Measurements from ENCODE around the gene POC5.

DNA sequence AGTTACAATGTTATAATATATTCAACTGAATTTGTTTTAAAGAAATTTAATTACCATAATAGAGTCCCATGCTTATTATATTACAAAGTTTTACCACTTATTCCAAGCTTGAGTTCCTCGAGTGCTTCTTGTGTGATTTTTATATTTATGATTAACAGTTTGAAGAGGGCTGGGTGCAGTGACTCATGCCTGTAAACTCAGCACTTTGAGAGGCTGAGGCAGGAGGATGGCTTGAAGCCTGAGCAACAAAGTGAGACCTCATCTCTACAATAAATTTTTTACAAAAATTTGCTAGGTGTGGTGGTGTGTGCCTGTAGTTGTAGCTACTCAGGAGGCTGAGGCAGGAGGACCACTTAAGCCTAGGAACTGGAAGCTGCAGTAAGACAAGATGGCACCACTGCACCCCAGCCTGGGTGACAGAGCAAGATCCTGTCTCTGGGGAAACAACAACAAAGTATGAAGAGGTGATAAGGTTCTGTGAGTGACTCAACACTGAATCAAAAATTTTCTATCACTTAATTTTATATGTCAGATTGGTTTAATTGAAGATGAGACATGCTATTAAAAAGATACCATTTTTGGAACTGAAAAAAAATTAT lies 9.2 kb downstream of the POC5 start:
- TF ChIP-seq, protein P1, sequence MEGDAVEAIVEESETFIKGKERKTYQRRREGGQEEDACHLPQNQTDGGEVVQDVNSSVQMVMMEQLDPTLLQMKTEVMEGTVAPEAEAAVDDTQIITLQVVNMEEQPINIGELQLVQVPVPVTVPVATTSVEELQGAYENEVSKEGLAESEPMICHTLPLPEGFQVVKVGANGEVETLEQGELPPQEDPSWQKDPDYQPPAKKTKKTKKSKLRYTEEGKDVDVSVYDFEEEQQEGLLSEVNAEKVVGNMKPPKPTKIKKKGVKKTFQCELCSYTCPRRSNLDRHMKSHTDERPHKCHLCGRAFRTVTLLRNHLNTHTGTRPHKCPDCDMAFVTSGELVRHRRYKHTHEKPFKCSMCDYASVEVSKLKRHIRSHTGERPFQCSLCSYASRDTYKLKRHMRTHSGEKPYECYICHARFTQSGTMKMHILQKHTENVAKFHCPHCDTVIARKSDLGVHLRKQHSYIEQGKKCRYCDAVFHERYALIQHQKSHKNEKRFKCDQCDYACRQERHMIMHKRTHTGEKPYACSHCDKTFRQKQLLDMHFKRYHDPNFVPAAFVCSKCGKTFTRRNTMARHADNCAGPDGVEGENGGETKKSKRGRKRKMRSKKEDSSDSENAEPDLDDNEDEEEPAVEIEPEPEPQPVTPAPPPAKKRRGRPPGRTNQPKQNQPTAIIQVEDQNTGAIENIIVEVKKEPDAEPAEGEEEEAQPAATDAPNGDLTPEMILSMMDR (IDR thresholded peaks at IDR 0.05; ENCODE audit: poor library complexity): no peak
- TF ChIP-seq EZH2 (IDR thresholded peaks at IDR 0.05; ENCODE audit: borderline replicate concordance): no peak
- TF ChIP-seq EZH2phosphoT487 (IDR thresholded peaks at IDR 0.05; ENCODE audit: low read depth, severe bottlenecking, unreplicated experiment): no peak

Measured in hepatocyte (in vitro differentiated cells).